Thoracic aorta endothelial cell (primary cell): ENCODE results near the gene VCX2. TPM values are rescaled to one million over a fixed set of nuclear protein-coding genes. Genes with fewer than 3 reads are reported as not detected.

Experiments used
- small RNA-seq: library from RNA; depleted of rRNA; stranded (forward); fragments of <200 nt; gene quantifications from one replicate; pipeline ENCODE3, GENCODE V24; 2012
- total RNA-seq: library from RNA; depleted of rRNA; stranded (reverse); fragments of >200 nt; gene quantifications from 2 replicates; pipeline ENCODE4 v1.2.3, GENCODE V29; 2012

Gene VCX2
- not detected in 2 replicates for total RNA-seq

DNA sequence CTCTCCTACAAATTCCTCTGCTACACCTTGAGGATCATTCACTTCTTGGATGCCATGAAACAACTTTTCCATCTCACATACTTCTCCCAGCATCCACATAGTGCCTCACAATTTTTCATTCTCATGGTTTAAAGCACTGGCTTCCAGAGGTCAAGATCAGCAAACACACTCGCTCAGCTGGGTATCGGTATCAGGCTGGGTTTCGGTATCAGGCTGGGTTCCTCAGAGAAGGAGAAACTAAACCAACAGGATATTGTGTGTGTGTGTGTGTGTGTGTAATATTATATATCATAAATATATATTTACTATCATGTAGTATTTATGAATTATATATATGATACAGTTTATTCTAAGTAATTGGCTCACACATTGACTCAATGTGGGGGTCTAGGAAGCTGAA lies at the start of gene VCX2:
TSS of gene VCX2 (minus strand) at position 99 of the 400 bp plus-strand sequence. CDS start 624 bp downstream, outside the sequence.

Small RNAs within 50 kb of the gene (small RNA-seq; reads per million reads assigned to genes)
- 2.5 reads per million, percentile 57 among the genes with 10 or more reads in this experiment for gene MIR651

Other genes starting within 250 kb of the VCX2 start
- 7.8 and 11.1 TPM in 2 replicates for gene PNPLA4, start 243.9 kb downstream of the VCX2 start, total RNA-seq